ENCODE data around the gene TRMT11.
"Not testable (repeated sequence)": the region's sequence is repeated elsewhere in the genome, so short reads cannot be mapped to it uniquely, and the experiment has no call there.

The TRMT11 gene

GRCh38 chr6:125994670-125995488, 8.5 kb downstream of the TRMT11 start:
- DNase-seq = peak in 2 of 3 experiments; percentile 28 to 49

- DNase-seq = peak; percentile 55 to 84 (median 73)
Measured at GRCh38 chr6:125995972-125996580, 9.7 kb downstream of the TRMT11 start.

GRCh38 chr6:126002755-126003679, 16.7 kb downstream of the TRMT11 start:
- DNase-seq = no peak

- DNase-seq = no peak
Measured at GRCh38 chr6:126007800-126008199, 21.5 kb downstream of the TRMT11 start.

GRCh38 chr6:126010040-126010439, 23.7 kb downstream of the TRMT11 start:
- peak in 2 of 3 experiments; percentile 7 to 59 for DNase-seq

GRCh38 chr6:126015863-126016262, 29.5 kb downstream of the TRMT11 start:
- no peak for DNase-seq

GRCh38 chr6:126016591-126016990, 30.3 kb downstream of the TRMT11 start:
- DNase-seq = no peak

- peak in 1 of 3 experiments; percentile 10 for DNase-seq
Measured at GRCh38 chr6:126017668-126018067, 31.3 kb downstream of the TRMT11 start.

- no peak for DNase-seq
Measured at GRCh38 chr6:126020305-126021050, 34.1 kb downstream of the TRMT11 start.

- not testable (repeated sequence) for DNase-seq
Measured at GRCh38 chr6:126023474-126023873, 37.1 kb downstream of the TRMT11 start.

- DNase-seq = no peak
Measured at GRCh38 chr6:126026001-126026400, 39.7 kb downstream of the TRMT11 start.

GRCh38 chr6:126027601-126028000, 41.3 kb downstream of the TRMT11 start:
- no peak for DNase-seq

- peak in 1 of 3 experiments; percentile 6 for DNase-seq
Measured at GRCh38 chr6:126030045-126030444, 43.7 kb downstream of the TRMT11 start.

- DNase-seq = peak; percentile 5 to 49 (median 8)
Measured at GRCh38 chr6:126033696-126034095, 47.4 kb downstream of the TRMT11 start.

GRCh38 chr6:126034656-126035055, 48.3 kb downstream of the TRMT11 start:
- no peak for DNase-seq

- DNase-seq = no peak
Measured at GRCh38 chr6:126035764-126036163, 49.4 kb downstream of the TRMT11 start.

- DNase-seq = no peak
Measured at GRCh38 chr6:126038234-126038633, 51.9 kb downstream of the TRMT11 start.

- DNase-seq = no peak
Measured at GRCh38 chr6:126039284-126039683, 52.9 kb downstream of the TRMT11 start.

- no peak for DNase-seq
Measured at GRCh38 chr6:126040394-126040793, 54.1 kb downstream of the TRMT11 start.

- DNase-seq = no peak
Measured at GRCh38 chr6:126040826-126041225, 54.5 kb downstream of the TRMT11 start.

GRCh38 chr6:126041516-126041915, 55.2 kb downstream of the TRMT11 start:
- no peak for DNase-seq

GRCh38 chr6:126042001-126042419, 55.7 kb downstream of the TRMT11 start:
- DNase-seq = no peak
